HG03139 (cell line): ENCODE measurements around the gene MIDN.
"Not testable (repeated sequence)": the region's sequence is repeated elsewhere in the genome, so short reads cannot be mapped to it uniquely, and the experiment has no call there.

Experiments
- ATAC-seq: cut with Tn5 transposase; IDR thresholded peaks from one replicate; pipeline ENCODE4 v1.9.1; 2021; ENCODE audit not compliant: unreplicated experiment

The MIDN gene

DNA sequence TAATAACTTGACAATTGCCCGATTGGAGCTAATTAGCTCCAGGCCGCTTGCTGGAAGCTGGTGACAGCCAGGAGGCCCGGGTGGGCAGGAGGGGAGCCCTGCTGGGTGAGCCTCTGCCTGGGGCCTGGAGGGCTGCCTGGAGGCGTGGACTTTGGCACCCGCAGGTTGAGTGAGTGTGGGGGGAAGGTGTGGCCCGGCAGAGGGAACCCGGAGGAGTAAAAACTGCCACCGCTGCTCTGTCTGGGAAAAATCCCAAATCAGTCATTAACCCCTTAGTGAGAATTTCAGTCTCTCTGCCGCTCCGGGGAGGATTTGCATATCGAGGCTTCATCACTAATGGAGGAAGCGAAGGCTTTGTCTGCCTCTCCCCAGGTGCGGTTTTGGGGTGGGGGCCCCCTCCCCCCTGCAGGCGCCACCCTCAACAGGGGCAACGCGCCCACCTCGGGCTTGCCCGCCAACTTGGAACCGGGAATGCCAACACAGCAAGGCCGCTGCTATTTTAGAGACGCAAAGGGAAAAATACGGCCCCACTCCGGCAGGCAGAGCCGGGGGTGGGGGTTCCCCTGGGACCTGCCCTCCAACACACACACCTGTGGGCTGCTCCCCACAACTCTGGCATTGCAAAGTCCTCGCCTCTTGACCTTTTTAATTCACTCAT, 43.5 kb downstream of the MIDN start:
- ATAC-seq = no peak

DNA sequence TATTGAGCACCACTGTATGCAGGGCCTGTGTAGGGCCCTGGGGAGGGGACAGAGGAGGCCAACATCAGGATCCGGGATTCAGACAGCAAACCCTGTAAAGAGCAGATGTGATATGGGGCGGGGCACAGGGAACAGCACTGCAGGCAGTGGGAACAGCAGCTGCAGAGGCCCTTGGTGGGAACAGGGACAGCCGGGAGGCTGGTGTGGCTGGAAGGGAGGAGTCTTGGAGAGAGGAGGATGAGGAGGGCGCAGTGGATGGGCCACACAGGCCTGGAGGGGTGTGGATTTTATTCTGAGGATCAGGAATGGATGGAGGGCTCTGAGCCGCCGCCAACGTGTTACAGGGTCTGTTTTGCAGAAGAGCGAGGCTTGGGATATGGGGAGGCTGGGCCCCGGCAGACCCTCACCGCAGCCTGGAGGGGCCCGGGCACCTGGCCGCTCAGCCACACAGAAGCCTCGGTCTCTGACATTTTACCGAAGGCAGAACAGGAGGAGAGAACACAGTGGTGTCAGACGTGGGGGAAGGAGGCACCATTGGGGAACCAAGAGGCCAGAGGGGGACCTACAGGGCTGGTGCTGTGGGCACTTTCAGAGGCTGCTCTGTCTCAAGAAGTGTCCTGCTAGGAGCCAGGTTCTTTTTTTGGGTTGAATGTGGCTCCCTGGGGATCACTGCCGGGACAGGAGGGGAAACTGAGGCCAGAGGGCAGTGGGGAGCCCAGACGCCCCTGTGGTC, 44.2 kb downstream of the MIDN start:
- ATAC-seq = no peak

DNA sequence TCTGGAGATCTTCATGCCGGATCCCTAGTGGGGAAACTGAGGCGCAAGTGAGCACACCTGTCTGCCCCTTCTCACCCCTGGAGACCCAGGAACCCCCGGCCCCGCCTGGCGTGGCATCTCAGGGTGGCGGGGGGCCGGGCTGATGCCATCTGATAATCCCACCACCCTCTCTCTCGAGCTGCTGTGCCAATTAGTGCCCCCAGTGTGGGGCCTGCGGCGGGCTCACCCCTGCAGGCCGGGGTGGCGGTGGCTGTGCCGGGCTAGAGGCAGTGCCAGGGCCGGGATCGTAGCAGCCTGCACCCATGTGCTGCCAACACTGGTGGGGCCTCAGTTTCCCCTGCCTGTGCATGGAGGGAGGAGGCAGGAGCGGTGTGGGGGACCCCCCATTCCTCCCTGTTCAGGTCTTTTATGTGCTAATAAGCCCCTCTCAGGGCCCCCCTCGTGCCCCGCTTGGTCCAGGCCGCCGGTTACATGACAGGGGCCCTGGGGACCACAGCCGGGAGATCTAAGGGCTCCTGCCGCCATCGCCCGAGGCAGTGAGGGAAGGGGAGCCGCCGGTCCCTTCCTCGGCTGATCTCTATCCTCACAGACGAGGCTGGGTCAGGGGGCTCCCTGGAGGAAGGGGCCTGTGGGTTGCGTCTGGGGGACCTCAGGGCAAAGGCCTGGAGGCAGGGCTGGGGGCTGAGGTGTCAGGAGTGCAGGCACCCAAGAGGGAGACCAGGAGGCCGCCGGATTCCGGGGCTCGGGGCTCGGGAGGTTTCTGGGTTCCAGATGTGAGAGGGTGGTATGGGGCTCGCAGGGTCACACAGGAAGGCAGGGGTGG, 45.6 kb downstream of the MIDN start:
- no peak for ATAC-seq

DNA sequence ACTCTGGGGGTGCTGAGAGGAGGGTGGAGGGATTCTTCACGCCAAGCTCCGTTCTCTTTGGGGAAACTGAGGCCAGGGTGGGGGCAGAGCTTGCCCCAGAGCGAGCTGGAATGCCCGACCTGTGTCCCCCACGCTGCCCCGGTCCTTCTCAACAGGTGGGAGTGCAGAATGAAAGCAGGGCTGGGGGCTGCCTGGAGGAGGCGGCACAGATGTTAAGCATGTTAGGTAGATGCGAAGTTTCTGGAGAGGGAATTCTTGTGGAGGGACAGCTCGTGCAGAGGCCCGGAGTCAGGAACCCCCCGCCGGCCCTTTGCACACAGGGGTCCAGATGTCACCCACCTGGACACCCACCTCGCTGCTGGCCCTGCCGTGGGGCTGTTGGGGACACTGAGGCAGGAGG, 46.3 kb downstream of the MIDN start:
- no peak for ATAC-seq

DNA sequence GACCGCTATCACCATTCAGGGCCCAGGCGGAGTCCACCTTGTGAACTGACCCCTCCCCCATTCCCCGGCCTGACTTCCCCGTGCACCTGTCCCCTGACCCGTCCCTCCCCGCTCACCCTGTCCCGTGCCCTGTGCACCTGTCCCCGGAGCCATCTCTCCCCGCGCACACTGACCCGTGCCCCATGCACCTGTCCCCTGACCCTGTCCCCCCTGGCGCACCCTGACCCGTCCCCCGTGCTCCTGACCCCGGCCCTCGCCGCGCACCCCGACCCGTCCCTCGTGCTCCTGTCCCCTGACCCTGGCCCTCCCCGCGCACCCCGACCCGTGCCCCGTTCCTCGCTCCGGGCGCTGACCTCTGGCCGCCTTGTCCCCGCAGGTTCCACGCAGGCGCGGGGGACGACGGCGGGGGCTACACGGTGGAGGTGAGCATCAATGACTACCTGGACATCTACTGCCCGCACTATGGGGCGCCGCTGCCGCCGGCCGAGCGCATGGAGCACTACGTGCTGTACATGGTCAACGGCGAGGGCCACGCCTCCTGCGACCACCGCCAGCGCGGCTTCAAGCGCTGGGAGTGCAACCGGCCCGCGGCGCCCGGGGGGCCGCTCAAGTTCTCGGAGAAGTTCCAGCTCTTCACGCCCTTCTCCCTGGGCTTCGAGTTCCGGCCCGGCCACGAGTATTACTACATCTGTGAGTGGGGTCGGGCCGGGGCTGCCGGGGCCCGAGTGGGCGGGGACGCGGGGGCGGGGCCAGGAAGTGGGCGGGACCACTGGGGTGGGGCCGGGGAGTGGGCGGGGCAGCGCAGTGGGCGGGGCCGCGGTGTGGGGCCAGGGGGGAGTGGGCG, 47.0 kb downstream of the MIDN start:
- ATAC-seq = no peak

DNA sequence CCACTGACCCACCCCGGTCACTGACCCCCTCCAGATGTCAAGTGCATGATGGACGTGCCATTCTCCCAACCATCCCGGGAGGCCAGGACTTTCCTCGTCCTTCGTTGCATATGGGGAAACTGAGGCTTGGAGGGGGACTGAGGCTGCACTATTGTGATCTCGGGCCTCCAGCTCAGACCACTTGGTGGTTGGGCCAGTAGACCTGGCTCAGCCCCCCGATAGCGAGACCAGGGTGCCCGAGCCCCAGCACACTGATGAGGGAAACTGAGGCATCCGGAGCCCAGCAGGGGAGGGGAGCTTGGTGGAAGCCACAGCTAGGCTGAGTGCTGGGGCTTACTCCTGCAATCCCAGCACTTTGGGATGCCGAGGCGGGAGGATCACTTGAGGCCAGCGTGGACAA, 47.7 kb downstream of the MIDN start:
- ATAC-seq = no peak

DNA sequence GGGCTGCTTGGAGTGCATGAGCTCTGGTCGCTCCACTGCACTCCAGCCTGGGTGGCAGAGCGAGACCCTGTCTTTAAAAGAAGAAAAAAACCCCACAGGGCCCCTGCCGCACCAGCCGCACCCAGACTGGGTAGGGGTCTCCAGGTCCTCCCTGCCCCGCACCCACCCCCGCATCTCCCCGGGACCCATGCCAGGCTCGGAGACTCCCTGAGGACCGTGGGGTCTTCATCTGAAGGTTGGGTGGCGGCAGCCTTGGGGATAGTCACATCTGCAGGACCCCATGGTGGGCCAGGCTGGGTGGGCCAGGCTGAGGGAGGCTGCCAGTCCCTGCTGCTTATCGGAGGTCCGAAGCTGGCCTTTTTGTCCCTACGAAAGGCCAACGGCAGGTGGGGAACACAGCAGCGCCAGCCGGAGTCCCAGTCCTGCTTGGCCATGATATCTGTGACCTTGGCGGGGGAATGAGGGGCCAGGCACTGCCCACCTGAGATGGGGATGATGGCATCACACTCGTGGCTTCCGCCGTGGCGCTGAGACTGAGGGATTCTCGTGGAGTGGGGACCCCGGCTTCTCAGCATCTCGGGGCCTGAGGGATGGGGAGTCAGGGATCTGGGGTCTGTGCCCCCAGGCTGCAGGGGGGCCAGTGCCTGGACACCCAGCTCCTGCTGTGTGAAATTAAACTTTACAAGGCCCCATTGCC, 48.3 kb downstream of the MIDN start:
- no peak for ATAC-seq

DNA sequence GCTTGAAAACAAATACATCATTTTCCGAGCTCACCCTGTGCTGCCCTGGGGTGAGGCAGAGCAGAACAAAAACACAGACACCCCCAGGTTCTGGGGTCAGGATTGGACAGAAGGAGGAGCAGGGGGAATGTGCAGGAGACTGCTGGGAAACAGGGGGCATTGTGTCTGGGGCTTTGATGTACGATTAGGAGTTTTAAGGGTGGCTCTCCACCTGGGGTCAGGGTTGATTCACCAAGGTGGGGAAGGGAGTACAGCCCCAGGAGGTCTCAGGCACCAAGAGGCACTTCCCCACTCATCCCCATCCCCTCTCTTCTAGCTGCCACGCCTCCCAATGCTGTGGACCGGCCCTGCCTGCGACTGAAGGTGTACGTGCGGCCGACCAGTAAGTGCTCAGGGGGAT, 49.9 kb downstream of the MIDN start:
- no peak for ATAC-seq

DNA sequence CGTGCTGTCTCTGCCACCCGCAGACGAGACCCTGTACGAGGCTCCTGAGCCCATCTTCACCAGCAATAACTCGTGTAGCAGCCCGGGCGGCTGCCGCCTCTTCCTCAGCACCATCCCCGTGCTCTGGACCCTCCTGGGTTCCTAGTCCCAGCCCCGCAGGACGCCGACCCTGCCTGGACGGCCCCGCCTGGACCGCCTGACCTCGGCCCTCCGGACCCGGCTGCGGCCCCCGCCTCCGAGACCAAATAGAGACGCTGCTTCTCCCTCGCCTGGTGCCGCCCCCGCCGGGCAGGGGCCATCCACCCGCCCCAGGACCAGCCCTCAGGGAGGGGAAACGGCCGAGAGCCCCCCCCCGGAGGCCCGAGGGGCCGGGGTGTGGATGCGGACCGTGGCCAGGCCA, 51.4 kb downstream of the MIDN start:
- ATAC-seq = no peak

DNA sequence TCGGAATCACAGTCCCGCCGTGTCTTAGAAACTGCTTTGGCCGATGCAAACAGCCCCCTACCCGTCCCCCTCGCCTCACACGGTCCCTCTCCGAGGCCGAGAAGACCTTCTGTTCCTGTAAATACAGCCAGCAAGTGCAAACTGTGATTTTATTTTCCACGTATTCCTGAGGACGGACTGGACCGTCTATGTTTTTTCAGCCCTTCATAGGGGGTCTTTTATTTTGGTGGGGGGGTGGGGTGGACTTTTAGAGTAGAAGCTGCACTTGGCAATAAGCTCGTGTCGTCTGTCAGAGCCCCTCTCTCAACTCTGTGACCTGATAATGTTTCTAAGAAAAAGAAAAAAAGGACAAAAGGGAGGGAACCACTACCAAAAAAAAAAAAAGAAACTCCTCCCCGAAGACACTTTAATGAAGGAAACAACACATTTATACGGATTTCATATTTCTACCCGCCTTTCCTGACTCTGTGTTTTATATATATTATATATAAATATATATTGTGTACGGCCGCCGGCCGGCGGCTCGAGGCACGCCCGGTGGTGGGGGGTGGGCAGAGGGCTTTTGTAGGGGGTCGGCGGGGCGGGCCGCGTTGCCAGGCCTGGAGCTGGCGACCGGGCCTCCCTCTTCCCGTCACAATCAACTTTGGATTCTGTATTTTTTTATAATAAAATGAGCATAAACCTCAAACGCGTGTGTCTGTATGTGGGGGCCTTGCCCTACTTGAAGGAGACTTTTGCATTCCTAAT, 52.5 kb downstream of the MIDN start:
- ATAC-seq = no peak

DNA sequence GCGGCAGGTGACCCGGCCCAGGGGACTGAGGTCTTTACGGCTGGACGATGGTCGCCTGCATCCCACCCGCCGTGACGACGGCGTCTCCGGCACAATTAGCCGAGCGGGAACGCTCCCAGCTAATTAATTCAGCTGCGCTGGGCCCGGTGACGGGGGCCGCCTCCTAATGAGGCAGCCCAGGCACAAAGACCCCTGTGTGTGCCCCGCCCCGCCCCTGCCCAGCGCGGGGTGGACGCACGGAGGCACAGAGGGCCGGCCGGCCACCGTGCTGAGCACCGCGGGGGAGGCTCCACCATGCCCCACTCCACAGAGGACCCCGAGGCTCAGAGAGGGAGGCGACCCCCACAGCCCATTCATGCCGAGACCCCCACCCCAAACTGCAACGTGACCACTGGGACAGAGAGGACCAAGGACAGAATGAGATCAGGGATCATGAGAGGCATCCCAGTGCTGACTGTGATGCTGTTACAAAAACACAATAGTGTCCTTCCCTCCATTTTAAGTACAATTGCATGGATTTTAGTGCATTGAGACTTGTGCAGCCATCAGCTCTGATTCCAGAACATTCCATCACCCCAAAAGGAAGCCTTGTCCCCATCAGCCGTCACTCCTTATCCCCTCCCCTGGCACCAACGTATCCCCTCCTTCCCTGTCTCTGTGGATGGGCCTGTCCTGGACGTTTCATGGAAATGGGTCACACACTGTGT, 54.3 kb downstream of the MIDN start:
- ATAC-seq = no peak

DNA sequence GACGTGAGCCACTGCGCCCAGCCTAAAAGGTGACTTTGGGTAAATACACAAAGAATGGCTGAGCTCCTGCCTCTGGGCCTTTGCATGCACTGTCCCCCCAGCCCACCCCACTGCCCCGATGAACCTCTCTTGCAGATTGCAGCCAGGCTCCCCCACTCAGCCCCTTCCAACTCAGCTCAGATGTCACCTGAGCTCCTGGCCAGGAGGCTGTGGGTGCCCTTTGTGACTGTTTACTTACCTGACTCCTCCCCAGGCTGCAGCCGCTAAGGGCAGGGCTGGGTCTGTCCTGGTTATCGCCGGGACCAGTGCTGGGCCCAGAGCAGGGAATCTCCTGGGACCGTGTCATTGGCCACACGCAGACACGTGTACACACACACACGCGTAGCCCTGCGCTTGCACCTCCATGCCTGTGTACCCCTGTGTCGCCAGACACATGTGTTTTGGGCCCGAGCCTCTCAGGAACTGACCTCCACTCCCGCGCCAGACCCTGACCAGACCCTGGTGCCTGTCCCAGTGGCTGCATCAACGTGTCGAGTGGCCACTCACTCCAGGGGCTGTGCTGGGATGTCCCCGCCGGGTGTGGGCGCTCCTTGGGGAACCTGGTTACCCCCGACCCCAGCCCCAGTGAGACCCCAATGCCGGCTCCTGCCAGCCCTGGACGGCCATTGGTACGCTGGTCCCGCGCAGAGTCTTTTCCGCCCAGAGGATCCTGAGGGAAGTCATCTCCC, 56.0 kb downstream of the MIDN start:
- ATAC-seq = no peak

DNA sequence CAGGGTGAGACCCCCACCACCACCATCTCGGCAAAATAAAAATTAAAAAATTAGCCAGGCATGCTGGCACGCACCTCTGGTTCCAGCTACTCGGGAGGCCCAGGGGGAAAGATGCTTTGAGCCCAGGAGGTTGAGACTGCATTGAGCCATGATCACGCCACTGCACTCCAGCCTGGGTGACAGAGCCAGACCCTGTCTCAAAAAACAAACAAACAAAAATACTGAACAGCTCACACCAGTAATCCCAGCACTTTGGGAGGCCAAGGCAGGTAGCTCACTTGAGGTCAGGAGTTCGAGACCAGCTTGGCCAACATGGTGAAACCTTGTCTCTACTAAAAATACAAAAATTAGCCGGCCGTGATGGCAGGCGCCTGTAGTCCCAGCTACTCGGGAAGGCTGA, 57.0 kb downstream of the MIDN start:
- not testable (repeated sequence) for ATAC-seq

DNA sequence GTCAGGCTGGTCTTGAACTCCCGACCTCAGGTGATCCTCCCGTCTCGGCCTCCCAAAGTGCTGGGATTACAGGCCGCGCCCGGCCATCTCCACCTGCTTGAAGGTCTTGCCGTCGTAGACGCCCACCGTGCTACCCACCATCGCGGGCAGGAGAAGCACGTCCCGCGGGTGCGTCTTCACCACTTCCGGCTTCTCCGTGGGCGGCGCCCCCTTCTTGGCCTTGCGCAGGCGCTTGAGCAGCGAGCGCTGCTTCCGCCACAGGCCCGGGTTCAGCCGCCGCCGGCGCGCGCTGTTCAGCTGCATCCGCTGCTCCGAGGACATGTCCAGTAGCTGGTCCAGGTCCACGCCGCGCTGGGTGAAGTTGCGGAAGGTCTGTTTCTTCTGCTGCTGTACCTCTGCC, 58.9 kb downstream of the MIDN start:
- no peak for ATAC-seq

DNA sequence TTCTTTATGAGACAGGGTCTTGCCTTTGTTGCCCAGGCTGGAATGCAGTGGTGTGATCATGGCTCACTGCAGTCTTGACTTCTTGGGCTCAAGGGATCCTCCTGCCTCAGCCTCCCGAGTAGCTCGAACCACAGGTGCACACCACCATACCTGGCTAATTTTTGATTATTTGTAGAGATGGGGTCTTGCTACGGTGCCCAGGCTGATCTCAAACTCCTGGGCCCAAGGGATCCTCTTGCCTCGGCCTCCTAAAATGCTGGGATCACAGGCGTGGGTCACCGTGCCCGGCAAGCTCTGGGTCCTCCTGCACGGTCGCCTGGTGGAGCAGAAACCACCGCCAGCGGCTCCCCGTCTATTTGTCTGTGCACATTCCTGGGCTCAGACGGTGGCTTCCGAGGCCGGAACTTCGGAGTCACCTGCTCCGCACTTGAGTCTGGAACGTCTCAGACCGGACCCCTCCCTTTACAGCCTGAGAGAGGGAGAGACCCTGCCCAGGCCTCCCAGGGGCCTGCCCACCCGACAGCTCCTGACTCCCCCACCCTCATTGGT, 59.4 kb downstream of the MIDN start:
- no peak for ATAC-seq

DNA sequence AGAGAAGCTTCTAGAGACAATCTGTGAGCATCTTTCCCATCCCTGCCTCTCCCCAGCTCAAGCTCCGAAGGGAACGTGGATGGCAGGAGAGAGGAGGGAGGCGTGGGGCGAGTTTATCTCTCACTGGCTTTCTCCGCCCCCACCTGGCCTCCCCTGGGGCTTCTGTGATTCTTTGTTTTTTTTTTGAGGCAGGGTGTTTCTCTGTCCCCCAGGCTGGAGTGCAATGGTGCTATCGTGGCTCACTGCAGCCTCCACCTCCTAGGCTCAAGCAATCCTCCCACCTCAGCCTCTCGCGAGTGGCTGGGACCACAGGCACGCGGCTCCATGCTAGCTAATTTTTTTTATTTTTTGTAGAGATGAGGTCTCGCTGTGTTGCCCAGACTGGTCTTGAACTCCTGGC, 60.3 kb downstream of the MIDN start:
- no peak for ATAC-seq
